Measurements from ENCODE around the gene NLRP7. TPM values are rescaled to one million over a fixed set of nuclear protein-coding genes. Genes with fewer than 3 reads are reported as not detected.

NLRP7 gene
- total and polyA plus RNA-seq, 2 of the 4 experiments (the other 2 are of a cell fraction): not detected

DNA sequence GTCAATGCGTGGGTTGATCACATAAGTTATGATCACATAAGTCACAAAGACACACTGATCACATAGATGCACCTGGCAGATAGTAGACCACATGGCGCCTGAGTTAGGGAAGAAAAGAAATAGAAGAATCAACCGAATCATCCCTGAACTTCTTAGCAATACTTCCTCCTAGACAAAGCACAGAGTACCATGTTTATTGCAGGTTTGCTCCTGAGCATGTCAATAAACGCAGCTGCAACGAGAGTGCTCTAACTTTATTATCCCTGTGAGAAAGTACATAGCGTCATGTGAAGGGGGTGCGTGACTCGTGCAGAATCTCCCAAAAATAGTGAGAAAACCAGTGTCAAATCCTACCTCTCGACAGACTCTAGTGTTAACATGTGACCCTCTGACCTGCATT is 24.1 kb downstream of the NLRP7 start:
- Histone ChIP-seq H2BK15ac (ENCODE audit: low read depth, low read length) (no peak overlapping the region), H4K5ac (ENCODE audit: low read depth, low read length) (no peak overlapping the region), H3K4me2 (ENCODE audit: low read depth, low read length) (no peak overlapping the region), H3K4me3 (ENCODE audit: insufficient read depth, low read depth, low read length) (no peak overlapping the region), H3K79me1 (ENCODE audit: low read depth in 1 of 2, low read length in 2 of 2) (no peaks in the 10 kb centered on the region), H3K4me1 (ENCODE audit: control insufficient read depth, insufficient read depth, low read length) (no peaks in the 10 kb centered on the region), H3K27me3 (ENCODE audit: control insufficient read depth, insufficient read depth, low read length) (no peaks in the 10 kb centered on the region), H3K56ac (ENCODE audit: extremely low read depth, insufficient read depth, low read length) (no peak overlapping the region), H3K14ac (replicated peaks; ENCODE audit: low read depth, low read length) (no peak overlapping the region), H2AK9ac (replicated peaks; ENCODE audit: low read depth, low read length, poor library complexity) (no peak overlapping the region), H3K4ac (ENCODE audit: low read depth, low read length) (no peak overlapping the region), H3K27ac (ENCODE audit: insufficient read depth, low read length) (no peak overlapping the region), H3K36me3 (ENCODE audit: control insufficient read depth, insufficient read depth, low read length) (no peaks in the 10 kb centered on the region), H3K9ac (ENCODE audit: low read depth, low read length) (no peak overlapping the region), H3K18ac (ENCODE audit: low read depth, low read length) (no peak overlapping the region), H4K8ac (ENCODE audit: low read depth in 2 of 2, low read length in 2 of 2) (no peak overlapping the region), H3K23ac (ENCODE audit: low read depth, low read length) (no peak overlapping the region), H2BK20ac (ENCODE audit: low read depth, low read length) (no peak overlapping the region), H2BK5ac (ENCODE audit: low read depth, low read length, poor library complexity, severe bottlenecking) (no peak overlapping the region), H4K91ac (ENCODE audit: insufficient read depth, low read depth, low read length) (no peak overlapping the region), H4K20me1 (ENCODE audit: insufficient read depth, low read length) (no peaks in the 10 kb centered on the region), H3K9me1 (ENCODE audit: insufficient read depth, low read length) (no peaks in the 10 kb centered on the region), H3K9me3 (ENCODE audit: control insufficient read depth, insufficient read depth, low read length) (peaks cover 28% of the 10 kb centered on the region), H2AFZ (replicated peaks; ENCODE audit: low read length, poor library complexity) (no peak overlapping the region), H2AK5ac (ENCODE audit: low read depth, low read length) (no peak overlapping the region), H2BK120ac (ENCODE audit: low read depth, low read length) (no peak overlapping the region)
- in situ Hi-C loops (cut with MboI; ENCODE audit: low sequenced_read_pairs) (no loop called here), intact Hi-C loops (cut with micrococcal nuclease) (no loop called here), dilution Hi-C loops (cut with HindIII; ENCODE audit: low sequenced_read_pairs, unreplicated experiment) (no loop called here)
- WGBS, 2 experiments (ENCODE audit: extremely low coverage in 2 of 2, insufficient read length in 1 of 2): 40% methylated on average over 1 of the region's 9 CpGs; no CpG with 5 or more reads in 1 of the 2 experiments
- DNase-seq: no peak
- ChIA-PET CTCF (no interaction called here), POLR2A (ENCODE audit: unreplicated experiment) (no interaction called here)
- BruUV-seq (replicated peaks): no TSS peak
- no peak for ATAC-seq (ENCODE audit: low read depth)
- TF ChIP-seq, protein P1, sequence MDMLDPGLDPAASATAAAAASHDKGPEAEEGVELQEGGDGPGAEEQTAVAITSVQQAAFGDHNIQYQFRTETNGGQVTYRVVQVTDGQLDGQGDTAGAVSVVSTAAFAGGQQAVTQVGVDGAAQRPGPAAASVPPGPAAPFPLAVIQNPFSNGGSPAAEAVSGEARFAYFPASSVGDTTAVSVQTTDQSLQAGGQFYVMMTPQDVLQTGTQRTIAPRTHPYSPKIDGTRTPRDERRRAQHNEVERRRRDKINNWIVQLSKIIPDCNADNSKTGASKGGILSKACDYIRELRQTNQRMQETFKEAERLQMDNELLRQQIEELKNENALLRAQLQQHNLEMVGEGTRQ (IDR thresholded peaks at IDR 0.05; ENCODE audit: low read depth, low read length): no peak
- TF ChIP-seq MAZ (IDR thresholded peaks at IDR 0.05; ENCODE audit: borderline replicate concordance, low read depth, low read length): no peak
- TF ChIP-seq CTCF (conservative IDR thresholded peaks at IDR 0.05; ENCODE audit: low read depth, low read length): no peak
- no peak for TF ChIP-seq FOS (IDR thresholded peaks at IDR 0.05; ENCODE audit: low read depth, low read length)
- TF ChIP-seq SMC3 (IDR thresholded peaks at IDR 0.05; ENCODE audit: low read depth, low read length): no peak
- no peak for TF ChIP-seq RAD21 (IDR thresholded peaks at IDR 0.05; ENCODE audit: low read length)
- TF ChIP-seq MAFK (IDR thresholded peaks at IDR 0.05; ENCODE audit: low read depth, low read length): no peak
- no peak for TF ChIP-seq POLR2A (IDR thresholded peaks at IDR 0.05; ENCODE audit: low read depth, low read length)
- no peak for TF ChIP-seq RCOR1 (IDR thresholded peaks at IDR 0.05; ENCODE audit: insufficient replicate concordance, low read length)

Data from IMR-90 (cell line).